ENCODE data around the gene DNAH17.

Gene DNAH17

DNA sequence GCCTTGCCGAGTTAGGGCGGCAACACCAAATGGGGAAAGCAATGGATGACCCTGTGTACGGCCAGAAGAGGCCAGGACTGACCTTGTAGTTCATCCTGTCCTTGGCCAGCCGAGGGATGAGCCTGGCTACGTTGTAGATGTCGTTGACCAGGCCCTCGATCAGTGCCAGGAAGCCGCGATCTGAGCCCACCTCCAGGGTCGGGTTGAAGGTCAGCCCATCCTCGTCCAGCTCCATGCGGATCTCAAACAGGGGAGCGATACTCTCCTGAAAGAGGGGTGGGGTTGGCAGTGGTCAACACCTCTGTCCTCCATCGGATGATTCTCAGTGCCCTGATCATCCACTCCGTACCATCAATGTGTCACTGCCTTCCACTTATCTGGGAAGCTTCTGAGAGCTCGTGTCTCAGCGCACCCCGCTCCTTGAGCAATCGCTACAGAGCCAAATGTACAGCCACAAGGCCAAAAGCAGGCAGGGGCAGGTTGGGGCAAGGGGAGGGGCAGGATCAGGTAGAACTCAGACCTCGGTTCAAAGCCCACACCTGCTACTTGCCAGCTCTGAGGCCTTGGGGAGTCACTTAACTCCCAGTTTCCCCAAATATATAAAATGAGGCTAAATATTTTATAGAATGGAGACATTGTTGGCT is 39.9 kb downstream of the DNAH17 start:
- Histone ChIP-seq H3K4me3 (ENCODE audit: low read depth in 1 of 2, low read length in 2 of 2) (no peak overlapping the region), H3K4me1 (ENCODE audit: control insufficient read depth in 1 of 2, insufficient read depth in 2 of 2, low read length in 2 of 2) (peaks cover 0 to 11% of the 10 kb centered on the region in 2 donors), H3K27ac (ENCODE audit: low read length) (no peak overlapping the region), H3K27me3 (ENCODE audit: low read depth, low read length) (no peaks in the 10 kb centered on the region), H3K9me3 (ENCODE audit: control insufficient read depth in 1 of 2, low read length in 2 of 2) (no peaks in the 10 kb centered on the region), H3K36me3 (ENCODE audit: control insufficient read depth in 1 of 2, insufficient read depth in 2 of 2, low read length in 2 of 2) (no peaks in the 10 kb centered on the region)

DNA sequence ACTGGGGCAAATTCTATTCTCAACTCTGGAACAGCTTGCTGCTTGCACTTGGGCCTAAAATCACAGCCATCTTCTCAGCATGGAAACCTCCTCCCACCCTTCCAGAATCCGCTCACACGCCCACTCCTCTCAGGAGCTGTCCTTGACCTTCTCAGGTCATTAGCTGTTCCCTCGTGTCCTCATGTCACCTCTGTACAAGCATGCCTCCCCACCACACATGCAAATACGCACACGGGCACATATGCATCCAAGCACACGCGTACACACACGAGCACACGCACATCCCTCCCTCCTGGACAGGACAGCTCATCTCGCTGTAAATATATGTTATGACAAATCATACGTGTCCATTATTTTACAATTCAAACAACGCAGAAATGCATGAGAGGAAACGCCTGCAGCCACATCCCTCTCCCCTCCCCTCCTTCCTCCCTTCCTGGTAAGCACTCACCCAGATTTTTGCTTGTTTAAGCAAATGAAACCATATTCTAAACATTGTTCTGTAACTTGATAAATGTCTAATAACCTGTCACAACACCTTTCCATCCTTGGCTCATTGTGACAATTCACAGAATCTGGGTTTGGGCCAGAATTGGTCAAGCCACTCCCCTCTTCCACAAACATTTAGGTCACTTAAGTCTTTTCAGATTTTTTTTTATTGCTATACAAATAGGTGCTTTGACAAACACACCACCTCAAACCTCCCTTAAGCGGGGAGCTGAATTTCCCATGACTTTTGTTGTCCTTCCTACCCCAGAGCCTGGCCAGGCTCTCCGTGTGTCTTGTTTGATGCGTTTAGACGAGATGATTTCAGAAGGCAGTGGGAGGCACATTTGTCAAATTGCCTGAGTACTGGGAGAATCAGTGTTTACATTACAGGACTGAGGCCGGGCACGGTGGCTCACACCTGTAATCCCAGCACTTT is 41.7 kb downstream of the DNAH17 start:
- Histone ChIP-seq H3K27me3 (ENCODE audit: low read depth, low read length) (no peaks in the 10 kb centered on the region), H3K27ac (ENCODE audit: low read length) (no peak overlapping the region), H3K9me3 (ENCODE audit: control insufficient read depth in 1 of 2, low read length in 2 of 2) (no peaks in the 10 kb centered on the region), H3K36me3 (ENCODE audit: control insufficient read depth in 1 of 2, insufficient read depth in 2 of 2, low read length in 2 of 2) (no peaks in the 10 kb centered on the region), H3K4me1 (ENCODE audit: control insufficient read depth in 1 of 2, insufficient read depth in 2 of 2, low read length in 2 of 2) (peaks cover 0 to 11% of the 10 kb centered on the region in 2 donors), H3K4me3 (ENCODE audit: low read depth in 1 of 2, low read length in 2 of 2) (no peak overlapping the region)

- H3K4me3 ChIP-seq (ENCODE audit: low read depth in 1 of 2, low read length in 2 of 2) = no peak overlapping the region
- no peak overlapping the region for H3K27ac ChIP-seq (ENCODE audit: low read length)
These were observed 42.5 kb downstream of the DNAH17 start for GRCh38 chr17:78534492-78535272.

GRCh38 chr17:78532922-78533640 is 44.1 kb downstream of the DNAH17 start:
- no peaks in the 10 kb centered on the region for H3K9me3 ChIP-seq (ENCODE audit: control insufficient read depth in 1 of 2, low read length in 2 of 2)
- no peaks in the 10 kb centered on the region for H3K27me3 ChIP-seq (ENCODE audit: low read depth, low read length)
- no peaks in the 10 kb centered on the region for H3K36me3 ChIP-seq (ENCODE audit: control insufficient read depth in 1 of 2, insufficient read depth in 2 of 2, low read length in 2 of 2)
- H3K4me3 ChIP-seq (ENCODE audit: low read depth in 1 of 2, low read length in 2 of 2) = no peak overlapping the region
- H3K27ac ChIP-seq (ENCODE audit: low read length) = no peak overlapping the region
- H3K4me1 ChIP-seq (ENCODE audit: control insufficient read depth in 1 of 2, insufficient read depth in 2 of 2, low read length in 2 of 2) = peaks cover 0 to 11% of the 10 kb centered on the region in 2 donors

More at GRCh38 chr17:78534492-78535272, 42.5 kb downstream of the DNAH17 start:
- no peaks in the 10 kb centered on the region for H3K27me3 ChIP-seq (ENCODE audit: low read depth, low read length)
- H3K36me3 ChIP-seq (ENCODE audit: control insufficient read depth in 1 of 2, insufficient read depth in 2 of 2, low read length in 2 of 2) = no peaks in the 10 kb centered on the region
- peaks cover 0 to 11% of the 10 kb centered on the region in 2 donors for H3K4me1 ChIP-seq (ENCODE audit: control insufficient read depth in 1 of 2, insufficient read depth in 2 of 2, low read length in 2 of 2)
- no peaks in the 10 kb centered on the region for H3K9me3 ChIP-seq (ENCODE audit: control insufficient read depth in 1 of 2, low read length in 2 of 2)

- peaks cover 0 to 11% of the 10 kb centered on the region in 2 donors for H3K4me1 ChIP-seq (ENCODE audit: control insufficient read depth in 1 of 2, insufficient read depth in 2 of 2, low read length in 2 of 2)
- H3K27me3 ChIP-seq (ENCODE audit: low read depth, low read length) = no peaks in the 10 kb centered on the region
- H3K27ac ChIP-seq (ENCODE audit: low read length) = no peak overlapping the region
- no peaks in the 10 kb centered on the region for H3K36me3 ChIP-seq (ENCODE audit: control insufficient read depth in 1 of 2, insufficient read depth in 2 of 2, low read length in 2 of 2)
- no peaks in the 10 kb centered on the region for H3K9me3 ChIP-seq (ENCODE audit: control insufficient read depth in 1 of 2, low read length in 2 of 2)
- no peak overlapping the region for H3K4me3 ChIP-seq (ENCODE audit: low read depth in 1 of 2, low read length in 2 of 2)
These were observed 44.9 kb downstream of the DNAH17 start for GRCh38 chr17:78532311-78532710.

DNA sequence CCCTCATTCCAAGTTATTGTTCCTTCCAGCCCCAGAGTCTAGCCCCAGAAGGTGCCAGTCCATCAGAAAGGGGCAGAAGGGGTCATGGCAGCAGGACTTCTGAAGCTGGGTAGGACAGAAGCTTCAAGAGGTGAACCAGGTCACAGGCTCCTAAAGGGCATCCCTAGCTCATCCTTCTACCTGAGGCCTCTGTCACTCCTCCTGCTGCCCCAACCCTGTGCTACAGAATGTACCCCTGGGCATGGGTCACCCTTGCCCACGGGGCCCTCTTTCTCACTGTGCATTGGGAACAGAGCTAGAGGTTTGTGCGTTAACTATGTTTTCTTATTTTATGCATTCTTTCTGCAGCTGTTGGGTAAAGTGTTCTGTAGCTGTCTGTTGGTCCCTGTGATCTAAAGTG is 46.5 kb downstream of the DNAH17 start:
- no peaks in the 10 kb centered on the region for H3K9me3 ChIP-seq (ENCODE audit: control insufficient read depth in 1 of 2, low read length in 2 of 2)
- H3K4me1 ChIP-seq (ENCODE audit: control insufficient read depth in 1 of 2, insufficient read depth in 2 of 2, low read length in 2 of 2) = peaks cover 0 to 10% of the 10 kb centered on the region in 2 donors
- no peaks in the 10 kb centered on the region for H3K27me3 ChIP-seq (ENCODE audit: low read depth, low read length)
- no peak overlapping the region for H3K4me3 ChIP-seq (ENCODE audit: low read depth in 1 of 2, low read length in 2 of 2)
- H3K27ac ChIP-seq (ENCODE audit: low read length) = no peak overlapping the region
- no peaks in the 10 kb centered on the region for H3K36me3 ChIP-seq (ENCODE audit: control insufficient read depth in 1 of 2, insufficient read depth in 2 of 2, low read length in 2 of 2)

DNA sequence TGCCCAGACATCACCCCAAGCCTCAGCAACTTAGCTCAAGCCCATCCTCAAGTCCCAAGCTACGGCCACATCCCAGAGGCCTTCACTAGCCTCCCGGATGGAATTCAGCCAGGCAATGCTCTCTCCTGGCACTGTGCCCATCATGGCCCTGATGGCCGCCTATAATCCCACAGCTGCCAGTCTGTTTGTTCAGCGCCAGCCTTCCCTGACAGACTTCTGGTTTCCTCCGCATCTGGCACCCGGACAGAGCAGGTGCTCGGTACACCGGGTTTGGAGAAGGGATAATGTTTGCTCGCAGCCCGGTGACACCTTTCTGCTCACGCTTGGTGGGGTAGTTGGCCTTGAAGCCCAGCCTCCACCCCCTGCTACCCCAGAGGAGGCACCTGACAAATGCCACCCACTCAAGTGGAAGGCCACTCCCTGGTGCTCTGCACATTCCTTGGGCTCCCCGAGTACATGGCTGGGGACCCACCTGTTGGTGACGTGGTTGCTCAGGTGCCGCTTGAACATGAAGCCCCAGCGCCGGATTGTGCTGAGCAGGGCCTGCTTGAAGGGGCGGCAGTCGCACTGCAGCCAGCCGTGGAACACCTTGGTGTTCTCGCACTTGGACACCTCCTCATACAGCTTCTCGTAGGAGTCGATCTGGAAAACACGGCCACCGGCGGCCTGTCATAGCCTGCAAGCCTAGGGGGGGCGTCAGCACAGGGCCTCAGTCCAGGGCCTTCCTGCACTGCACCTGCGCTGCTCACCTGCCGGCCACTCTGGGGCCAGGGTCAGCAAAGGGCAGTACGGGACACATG is 47.1 kb downstream of the DNAH17 start:
- Histone ChIP-seq H3K36me3 (ENCODE audit: control insufficient read depth in 1 of 2, insufficient read depth in 2 of 2, low read length in 2 of 2) (no peaks in the 10 kb centered on the region), H3K27ac (ENCODE audit: low read length) (no peak overlapping the region), H3K4me1 (ENCODE audit: control insufficient read depth in 1 of 2, insufficient read depth in 2 of 2, low read length in 2 of 2) (peaks cover 0 to 4% of the 10 kb centered on the region in 2 donors), H3K4me3 (ENCODE audit: low read depth in 1 of 2, low read length in 2 of 2) (no peak overlapping the region), H3K27me3 (ENCODE audit: low read depth, low read length) (no peaks in the 10 kb centered on the region), H3K9me3 (ENCODE audit: control insufficient read depth in 1 of 2, low read length in 2 of 2) (no peaks in the 10 kb centered on the region)

DNA sequence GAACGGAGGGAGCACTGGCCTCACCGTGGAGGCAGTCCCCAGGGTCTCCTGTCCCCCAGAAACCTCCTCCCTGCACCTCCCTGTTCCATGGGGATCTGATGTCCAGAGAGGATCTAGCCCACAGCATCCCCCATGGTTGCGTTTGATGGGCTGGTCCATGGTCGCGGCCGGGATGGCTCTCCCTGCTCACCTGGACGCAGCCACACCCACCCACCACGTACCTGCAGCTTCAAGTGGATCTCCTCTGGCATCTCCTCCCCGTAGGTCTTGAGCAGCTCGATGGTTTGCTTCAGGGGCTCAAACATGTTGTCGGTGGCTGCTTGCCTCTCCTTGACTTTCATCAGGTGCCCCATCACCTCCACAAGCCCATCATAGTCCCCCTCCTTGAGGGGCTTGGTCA is 47.9 kb downstream of the DNAH17 start:
- no peaks in the 10 kb centered on the region for H3K36me3 ChIP-seq (ENCODE audit: control insufficient read depth in 1 of 2, insufficient read depth in 2 of 2, low read length in 2 of 2)
- H3K4me1 ChIP-seq (ENCODE audit: control insufficient read depth in 1 of 2, insufficient read depth in 2 of 2, low read length in 2 of 2) = no peaks in the 10 kb centered on the region
- H3K4me3 ChIP-seq (ENCODE audit: low read depth in 1 of 2, low read length in 2 of 2) = no peak overlapping the region
- H3K27me3 ChIP-seq (ENCODE audit: low read depth, low read length) = no peaks in the 10 kb centered on the region
- H3K27ac ChIP-seq (ENCODE audit: low read length) = no peak overlapping the region
- no peaks in the 10 kb centered on the region for H3K9me3 ChIP-seq (ENCODE audit: control insufficient read depth in 1 of 2, low read length in 2 of 2)

- H3K4me1 ChIP-seq (ENCODE audit: control insufficient read depth in 1 of 2, insufficient read depth in 2 of 2, low read length in 2 of 2) = no peaks in the 10 kb centered on the region
- H3K27me3 ChIP-seq (ENCODE audit: low read depth, low read length) = no peaks in the 10 kb centered on the region
- no peak overlapping the region for H3K4me3 ChIP-seq (ENCODE audit: low read depth in 1 of 2, low read length in 2 of 2)
- H3K9me3 ChIP-seq (ENCODE audit: control insufficient read depth in 1 of 2, low read length in 2 of 2) = no peaks in the 10 kb centered on the region
- no peaks in the 10 kb centered on the region for H3K36me3 ChIP-seq (ENCODE audit: control insufficient read depth in 1 of 2, insufficient read depth in 2 of 2, low read length in 2 of 2)
- no peak overlapping the region for H3K27ac ChIP-seq (ENCODE audit: low read length)
These were observed 48.7 kb downstream of the DNAH17 start for GRCh38 chr17:78528541-78528940.

- no peaks in the 10 kb centered on the region for H3K9me3 ChIP-seq (ENCODE audit: control insufficient read depth in 1 of 2, low read length in 2 of 2)
- no peaks in the 10 kb centered on the region for H3K4me1 ChIP-seq (ENCODE audit: control insufficient read depth in 1 of 2, insufficient read depth in 2 of 2, low read length in 2 of 2)
- no peak overlapping the region for H3K4me3 ChIP-seq (ENCODE audit: low read depth in 1 of 2, low read length in 2 of 2)
- H3K27ac ChIP-seq (ENCODE audit: low read length) = no peak overlapping the region
- no peaks in the 10 kb centered on the region for H3K27me3 ChIP-seq (ENCODE audit: low read depth, low read length)
- no peaks in the 10 kb centered on the region for H3K36me3 ChIP-seq (ENCODE audit: control insufficient read depth in 1 of 2, insufficient read depth in 2 of 2, low read length in 2 of 2)
These were observed 49.9 kb downstream of the DNAH17 start for GRCh38 chr17:78527345-78527744.
